Brain microvascular endothelial cell (primary cell): ENCODE data around the gene ZC3H4.

Experiments
- DNase-seq: peaks from one replicate; pipeline ENCODE4 v3.0.0-alpha.2; 2020
- H3K27ac ChIP-seq: fragments of 250-450 bp; sonication (Bioruptor Pico); 2 replicates; pipeline ENCODE4 v1.5.1; 2020; ENCODE audit warnings: mild to moderate bottlenecking, moderate library complexity
- H3K27me3 ChIP-seq: fragments of 250-450 bp; sonication (Bioruptor Pico); replicated peaks from 2 replicates; pipeline ENCODE4 v1.5.1; 2020; ENCODE audit warnings: mild to moderate bottlenecking
- H3K36me3 ChIP-seq: fragments of 250-450 bp; sonication (Bioruptor Pico); replicated peaks from 2 replicates; pipeline ENCODE4 v1.5.1; 2020; ENCODE audit warnings: mild to moderate bottlenecking
- H3K4me3 ChIP-seq: 2 replicates; pipeline ENCODE4 v1.5.1; 2011; ENCODE audit warnings: low read depth, mild to moderate bottlenecking, control low read depth, low read length, moderate library complexity
- CTCF ChIP-seq: IDR thresholded peaks from 2 replicates; pipeline ENCODE4 v1.5.1; 2011; ENCODE audit warnings: low read depth, mild to moderate bottlenecking, moderate library complexity, low read length, control low read depth, inconsistent platforms; ENCODE audit errors: missing control alignments
- in situ Hi-C: cut with HindIII; loops from 2 replicates; pipeline ENCODE4 v1.10.0; 2017; ENCODE audit warnings: low sequenced_read_pairs, low pct_ligation_motif_present

The ZC3H4 gene

GRCh38 chr19:47023448-47023794 is 90.2 kb downstream of the ZC3H4 start:
- Histone ChIP-seq H3K27me3 (peaks cover 37% of the 10 kb centered on the region), H3K27ac (no peak overlapping the region), H3K36me3 (no peaks in the 10 kb centered on the region), H3K4me3 (no peak overlapping the region)
- DNase-seq = no peak
- TF ChIP-seq CTCF = no peak
- in situ Hi-C loops = no loop called here

DNA sequence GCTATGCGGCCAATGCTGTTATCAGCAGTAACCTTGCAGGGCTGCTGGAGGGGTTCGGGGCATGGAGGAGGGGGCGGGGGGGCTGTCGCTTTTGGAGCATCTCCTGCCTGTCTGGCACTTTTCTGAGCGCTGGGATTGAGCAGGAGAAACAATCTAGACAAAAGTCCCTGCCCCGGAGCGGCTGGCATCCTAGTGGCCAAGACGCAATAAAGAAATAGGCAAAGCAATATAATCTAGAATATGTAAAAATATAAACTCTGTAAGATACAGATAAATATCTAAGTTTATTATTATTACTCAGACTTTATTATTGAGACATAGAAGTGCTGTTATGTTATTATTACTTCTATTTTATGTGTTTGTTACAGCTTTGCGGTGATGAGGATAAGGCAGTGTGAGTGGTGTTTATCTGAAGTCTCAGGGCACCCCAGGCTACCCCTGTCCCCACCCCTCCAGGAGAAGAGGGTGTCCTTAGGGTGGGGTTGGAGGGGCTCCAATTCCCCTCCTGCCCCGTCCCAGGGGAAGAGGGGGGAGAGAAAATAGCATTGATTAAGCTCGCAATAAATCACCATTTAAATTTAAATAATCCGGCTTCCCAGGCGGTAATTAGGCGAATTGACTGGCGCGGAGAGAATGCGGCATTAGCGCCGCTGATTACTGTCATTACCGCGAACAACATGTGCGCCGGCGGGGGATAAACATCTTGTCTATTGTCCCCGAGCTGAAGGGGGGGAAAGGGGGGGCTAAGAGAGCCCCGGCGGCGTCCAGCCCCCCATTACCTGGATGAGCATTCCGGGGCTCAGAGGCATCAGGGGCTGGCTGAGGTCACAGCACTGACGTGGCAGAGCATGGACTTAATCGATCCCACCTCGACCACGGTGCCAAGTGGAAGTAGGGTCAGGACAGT is 90.8 kb downstream of the ZC3H4 start:
- no peak for DNase-seq
- Histone ChIP-seq H3K4me3 (no peak overlapping the region), H3K27ac (no peak overlapping the region), H3K27me3 (peaks cover 34% of the 10 kb centered on the region), H3K36me3 (no peaks in the 10 kb centered on the region)
- in situ Hi-C loops = no loop called here
- TF ChIP-seq CTCF = no peak

GRCh38 chr19:47022140-47022536 is 91.4 kb downstream of the ZC3H4 start:
- Histone ChIP-seq H3K27me3 (peaks cover 32% of the 10 kb centered on the region), H3K36me3 (no peaks in the 10 kb centered on the region), H3K27ac (no peak overlapping the region), H3K4me3 (no peak overlapping the region)
- no peak for TF ChIP-seq CTCF
- DNase-seq = no peak
- in situ Hi-C loops = no loop called here

GRCh38 chr19:47021536-47022139 is 91.9 kb downstream of the ZC3H4 start:
- Histone ChIP-seq H3K27ac (no peak overlapping the region), H3K27me3 (peaks cover 32% of the 10 kb centered on the region), H3K36me3 (no peaks in the 10 kb centered on the region), H3K4me3 (no peak overlapping the region)
- no peak for TF ChIP-seq CTCF
- DNase-seq = no peak
- in situ Hi-C loops = no loop called here

GRCh38 chr19:47020992-47021496 is 92.5 kb downstream of the ZC3H4 start:
- DNase-seq = no peak
- in situ Hi-C loops = no loop called here
- peaks cover 32% of the 10 kb centered on the region for H3K27me3 ChIP-seq
- H3K4me3 ChIP-seq = peak overlapping the region; percentile 32
- H3K36me3 ChIP-seq = no peaks in the 10 kb centered on the region
- TF ChIP-seq CTCF = no peak
- no peak overlapping the region for H3K27ac ChIP-seq
